Keratinocyte (primary cell): ENCODE results near the gene CFAP92. TPM values are rescaled to one million over a fixed set of nuclear protein-coding genes. Genes with fewer than 3 reads are reported as not detected.

ENCODE experiments used
- DNase-seq: peaks from one replicate; pipeline ENCODE4 v3.0.0-alpha.2; 2011; ENCODE audit warnings: low read depth, missing footprints, low spot score
- FAIRE-seq: peaks from 2 replicates; lab custom pipeline; 2011; peaks lifted over from hg19 to GRCh38; lab: Jason Lieb, UNC
- H2AFZ ChIP-seq: 2 replicates; pipeline ENCODE4 v1.6.0; 2012; ENCODE audit warnings: low read length, control low read depth, inconsistent platforms; ENCODE audit not compliant: control insufficient read depth
- H3K27ac ChIP-seq: 2 replicates; pipeline ENCODE4 v1.5.1; 2011; ENCODE audit warnings: low read length; ENCODE audit not compliant: control insufficient read depth, insufficient read depth
- H3K27me3 ChIP-seq: 3 replicates; pipeline ENCODE4 v1.6.0; 2011; ENCODE audit warnings: low read length; ENCODE audit not compliant: control insufficient read depth, insufficient read depth; ENCODE audit errors: extremely low read depth
- H3K36me3 ChIP-seq, 2 experiments: 2 replicates in 1 of 2; 3 replicates in 1 of 2; pipeline ENCODE4 v1.5.1; 2011; ENCODE audit warnings: low read length in 2 of 2, mild to moderate bottlenecking in 1 of 2; ENCODE audit not compliant: control insufficient read depth in 2 of 2, insufficient read depth in 2 of 2; ENCODE audit errors: extremely low read depth in 1 of 2
- H3K4me1 ChIP-seq: 3 replicates; pipeline ENCODE4 v1.5.1; 2011; ENCODE audit warnings: low read length; ENCODE audit not compliant: control insufficient read depth, insufficient read depth; ENCODE audit errors: extremely low read depth
- H3K4me2 ChIP-seq: 3 replicates; pipeline ENCODE4 v1.6.0; 2011; ENCODE audit warnings: low read depth, low read length; ENCODE audit not compliant: control insufficient read depth, insufficient read depth; ENCODE audit errors: extremely low read depth
- H3K4me3 ChIP-seq, 3 experiments: fragments of 200-600 bp in 1 of 3; sonication (generic) in 1 of 3; 2 replicates in 2 of 3; 3 replicates in 1 of 3; pipeline ENCODE4 v1.5.1; 2011 to 2016; ENCODE audit warnings: low read length in 3 of 3, mild to moderate bottlenecking in 3 of 3, control low read depth in 2 of 3, inconsistent platforms in 1 of 3, low read depth in 1 of 3, mixed read lengths in 1 of 3, mixed run types in 1 of 3, moderate library complexity in 1 of 3; ENCODE audit not compliant: control insufficient read depth in 2 of 3, insufficient read depth in 2 of 3; ENCODE audit errors: extremely low read depth in 1 of 3
- H3K79me2 ChIP-seq: 2 replicates; pipeline ENCODE4 v1.6.0; 2012; ENCODE audit warnings: low read length; ENCODE audit not compliant: control insufficient read depth, insufficient read depth
- H3K9ac ChIP-seq: 3 replicates; pipeline ENCODE4 v1.6.0; 2011; ENCODE audit warnings: low read length; ENCODE audit not compliant: control insufficient read depth, insufficient read depth; ENCODE audit errors: extremely low read depth
- H3K9me1 ChIP-seq: 3 replicates; pipeline ENCODE4 v1.6.0; 2011; ENCODE audit warnings: low read length; ENCODE audit not compliant: control insufficient read depth, insufficient read depth; ENCODE audit errors: extremely low read depth
- H3K9me3 ChIP-seq: 2 replicates; pipeline ENCODE4 v1.5.1; 2012; ENCODE audit warnings: low read depth, low read length; ENCODE audit not compliant: control insufficient read depth
- H4K20me1 ChIP-seq: 3 replicates; pipeline ENCODE4 v1.6.0; 2011; ENCODE audit warnings: low read length; ENCODE audit not compliant: control insufficient read depth, insufficient read depth; ENCODE audit errors: extremely low read depth
- EZH2 ChIP-seq: IDR thresholded peaks from one replicate; pipeline ENCODE4 v1.6.1; 2012; ENCODE audit warnings: inconsistent platforms, mild to moderate bottlenecking, low read length, moderate library complexity
- dilution Hi-C: fragments of 300-500 bp; cut with MboI; formaldehyde crosslinking; loops from one replicate; pipeline ENCODE4 v1.7.0; 2020; ENCODE audit warnings: low sequenced_read_pairs; ENCODE audit not compliant: extremely low pct_ligation_motif_present
- polyA plus RNA-seq, 5 experiments: library from polyadenylated mRNA; depleted of rRNA in 3 of 5; stranded (reverse) in 3 of 5; stranded (forward) in 1 of 5; unstranded in 1 of 5; fragments of >200 nt; gene quantifications; 1 replicate in 1 of 5; 2 replicates in 3 of 5; 3 replicates in 1 of 5; pipeline versions ENCODE4 v1.2.1 to v1.2.3, GENCODE V29; 2011 to 2012; ENCODE audit warnings: missing spikeins in 2 of 5, low read depth in 1 of 5, low replicate concordance in 1 of 5
- TF ChIP-seq, protein P1 (sequence below), 3 experiments: IDR thresholded peaks in 1 of 3; conservative IDR thresholded peaks in 1 of 3; optimal IDR thresholded peaks in 1 of 3; 2 replicates in 2 of 3; 3 replicates in 1 of 3; pipeline versions ENCODE3 to v1.5.1; 2011; ENCODE audit warnings: low read length in 3 of 3, mild to moderate bottlenecking in 3 of 3, moderate library complexity in 2 of 3, control low read depth in 1 of 3, inconsistent platforms in 1 of 3; ENCODE audit not compliant: insufficient read depth in 2 of 3; ENCODE audit errors: extremely low read depth in 1 of 3

Gene CFAP92
- polyA plus RNA-seq, 1 donor (not counting 4 experiments of a cell fraction or from before 2014, with no cell fraction given), result 0.26 TPM

DNA sequence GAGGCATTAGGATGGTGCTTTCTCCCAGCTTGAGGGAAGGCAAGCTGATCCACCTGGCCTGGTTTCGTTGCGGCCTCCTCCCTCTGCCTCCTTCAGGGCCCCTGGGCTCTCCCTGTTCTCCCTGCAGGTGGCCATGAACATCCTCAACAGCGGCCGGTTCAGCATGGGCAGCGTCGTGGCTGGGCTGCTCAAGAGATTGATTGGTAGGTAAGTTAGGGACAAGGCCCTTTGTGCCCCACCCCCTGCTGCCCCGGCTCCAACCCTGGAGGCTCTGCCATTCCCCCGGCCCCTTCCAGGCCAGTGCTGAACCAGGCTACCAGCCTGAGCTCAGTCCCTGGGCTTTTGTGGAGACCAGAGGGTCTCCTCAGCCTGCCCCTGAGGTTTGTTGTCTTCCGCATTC lies 91.5 kb downstream of the CFAP92 start:
- peaks cover 46 to 60% of the 10 kb centered on the region in 2 experiments for H3K36me3 ChIP-seq
- no peaks in the 10 kb centered on the region for H3K79me2 ChIP-seq
- DNase-seq (no peak), FAIRE-seq (no peak)
- TF ChIP-seq, protein P1, sequence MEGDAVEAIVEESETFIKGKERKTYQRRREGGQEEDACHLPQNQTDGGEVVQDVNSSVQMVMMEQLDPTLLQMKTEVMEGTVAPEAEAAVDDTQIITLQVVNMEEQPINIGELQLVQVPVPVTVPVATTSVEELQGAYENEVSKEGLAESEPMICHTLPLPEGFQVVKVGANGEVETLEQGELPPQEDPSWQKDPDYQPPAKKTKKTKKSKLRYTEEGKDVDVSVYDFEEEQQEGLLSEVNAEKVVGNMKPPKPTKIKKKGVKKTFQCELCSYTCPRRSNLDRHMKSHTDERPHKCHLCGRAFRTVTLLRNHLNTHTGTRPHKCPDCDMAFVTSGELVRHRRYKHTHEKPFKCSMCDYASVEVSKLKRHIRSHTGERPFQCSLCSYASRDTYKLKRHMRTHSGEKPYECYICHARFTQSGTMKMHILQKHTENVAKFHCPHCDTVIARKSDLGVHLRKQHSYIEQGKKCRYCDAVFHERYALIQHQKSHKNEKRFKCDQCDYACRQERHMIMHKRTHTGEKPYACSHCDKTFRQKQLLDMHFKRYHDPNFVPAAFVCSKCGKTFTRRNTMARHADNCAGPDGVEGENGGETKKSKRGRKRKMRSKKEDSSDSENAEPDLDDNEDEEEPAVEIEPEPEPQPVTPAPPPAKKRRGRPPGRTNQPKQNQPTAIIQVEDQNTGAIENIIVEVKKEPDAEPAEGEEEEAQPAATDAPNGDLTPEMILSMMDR (optimal IDR thresholded peaks at IDR 0.05 in 1 of 3, IDR thresholded peaks at IDR 0.05 in 1 of 3, conservative IDR thresholded peaks at IDR 0.05 in 1 of 3; ENCODE audit: extremely low read depth in 1 of 3, insufficient read depth in 2 of 3, low read length in 3 of 3), result no peak
- TF ChIP-seq EZH2, result no peak
- H3K27me3 ChIP-seq, result no peaks in the 10 kb centered on the region
- H3K4me3 ChIP-seq, result no peak overlapping the region
- H3K27ac ChIP-seq, result no peak overlapping the region
- H3K4me2 ChIP-seq, result no peak overlapping the region
- H3K9ac ChIP-seq, result no peak overlapping the region
- no peaks in the 10 kb centered on the region for H3K4me1 ChIP-seq
- no peaks in the 10 kb centered on the region for H4K20me1 ChIP-seq
- dilution Hi-C loops, result no loop called here
- H3K9me3 ChIP-seq, result no peaks in the 10 kb centered on the region
- no peaks in the 10 kb centered on the region for H3K9me1 ChIP-seq
- H2AFZ ChIP-seq, result no peak overlapping the region

DNA sequence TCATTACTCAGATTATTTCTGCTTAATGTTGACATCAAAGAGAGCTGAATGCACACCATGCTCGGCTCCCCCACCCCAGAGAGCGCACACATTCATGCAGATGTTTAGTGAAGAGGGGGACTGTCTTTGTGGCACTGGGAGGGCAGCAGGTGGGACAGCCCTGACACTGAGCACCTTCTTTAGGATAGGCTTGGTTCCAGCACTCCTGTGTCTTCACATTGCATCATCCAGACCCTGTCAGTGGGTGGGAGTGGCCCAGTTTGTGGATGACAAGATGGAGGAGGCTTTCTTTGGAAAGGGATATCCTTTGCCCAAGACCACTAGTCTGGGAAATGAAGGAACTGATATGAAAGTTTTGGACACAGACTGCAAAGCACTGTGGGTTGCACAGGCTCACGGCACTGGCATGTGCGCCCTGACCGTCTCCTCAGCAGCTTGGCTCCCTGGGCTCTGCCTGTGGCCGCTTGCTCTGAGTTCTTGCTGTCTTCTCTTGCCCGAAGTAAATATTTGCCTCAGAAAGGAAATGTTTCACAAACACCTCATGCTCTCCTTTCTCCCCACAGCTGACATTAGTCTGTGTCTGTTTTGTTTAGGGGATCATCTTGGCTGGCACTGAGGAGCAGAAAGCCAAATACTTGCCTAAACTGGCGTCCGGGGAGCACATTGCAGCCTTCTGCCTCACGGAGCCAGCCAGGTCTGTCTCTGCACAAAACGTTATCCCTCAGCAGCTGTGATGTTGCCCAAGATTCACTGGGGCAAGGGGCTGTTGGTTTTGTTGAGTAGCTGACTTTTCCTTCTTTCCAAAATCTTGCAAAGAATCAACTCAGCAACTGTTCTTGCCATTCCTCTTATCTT lies 97.8 kb downstream of the CFAP92 start:
- Histone ChIP-seq H3K36me3 (peaks cover 26 to 44% of the 10 kb centered on the region in 2 experiments), H3K27ac (no peak overlapping the region), H4K20me1 (no peaks in the 10 kb centered on the region), H3K9me3 (no peaks in the 10 kb centered on the region), H2AFZ (no peak overlapping the region), H3K27me3 (no peaks in the 10 kb centered on the region), H3K79me2 (no peaks in the 10 kb centered on the region), H3K4me2 (no peak overlapping the region), H3K9me1 (no peaks in the 10 kb centered on the region), H3K4me1 (no peaks in the 10 kb centered on the region), H3K4me3 (no peak overlapping the region), H3K9ac (no peak overlapping the region)
- TF ChIP-seq EZH2, result no peak
- TF ChIP-seq, protein P1 (optimal IDR thresholded peaks at IDR 0.05 in 1 of 3, IDR thresholded peaks at IDR 0.05 in 1 of 3, conservative IDR thresholded peaks at IDR 0.05 in 1 of 3; ENCODE audit: extremely low read depth in 1 of 3, insufficient read depth in 2 of 3, low read length in 3 of 3), result no peak
- DNase-seq, result no peak
- FAIRE-seq, result no peak
- dilution Hi-C loops, result no loop called here
